Measurements from ENCODE around the gene GABRR1.
"Not testable (repeated sequence)": the region's sequence is repeated elsewhere in the genome, so short reads cannot be mapped to it uniquely, and the experiment has no call there.

GABRR1 gene

GRCh38 chr6:89217299-89217910 lies at the start of gene GABRR1:
Gene GABRR1, minus strand, starts transcription at chr6:89217358. Its CDS starts 36 bp downstream, at chr6:89217322.
- in situ Hi-C loops (cut with MboI; ENCODE audit: low pct_unique_long_range_greater_than_20kb, low sequenced_read_pairs) = no loop called here
- DNase-seq = peak; percentile 60

- in situ Hi-C loops (cut with MboI; ENCODE audit: low pct_unique_long_range_greater_than_20kb, low sequenced_read_pairs) = no loop called here
- DNase-seq = no peak
Measured at GRCh38 chr6:89264296-89264695, 47.1 kb upstream of the GABRR1 start.

- peak; percentile 83 for DNase-seq
- in situ Hi-C loops (cut with MboI; ENCODE audit: low pct_unique_long_range_greater_than_20kb, low sequenced_read_pairs) = no loop called here
Measured at GRCh38 chr6:89260832-89261231, 43.7 kb upstream of the GABRR1 start.

- peak; percentile 88 for DNase-seq
- in situ Hi-C loops (cut with MboI; ENCODE audit: low pct_unique_long_range_greater_than_20kb, low sequenced_read_pairs) = no loop called here
Measured at GRCh38 chr6:89260310-89260709, 43.2 kb upstream of the GABRR1 start.

GRCh38 chr6:89258912-89259311 lies 41.8 kb upstream of the GABRR1 start:
- DNase-seq = peak; percentile 21
- in situ Hi-C loops (cut with MboI; ENCODE audit: low pct_unique_long_range_greater_than_20kb, low sequenced_read_pairs) = no loop called here

- in situ Hi-C loops (cut with MboI; ENCODE audit: low pct_unique_long_range_greater_than_20kb, low sequenced_read_pairs) = no loop called here
- DNase-seq = no peak
Measured at GRCh38 chr6:89257781-89258180, 40.6 kb upstream of the GABRR1 start.

- DNase-seq = no peak
- in situ Hi-C loops (cut with MboI; ENCODE audit: low pct_unique_long_range_greater_than_20kb, low sequenced_read_pairs) = no loop called here
Measured at GRCh38 chr6:89257346-89257745, 40.2 kb upstream of the GABRR1 start.

GRCh38 chr6:89255417-89255816 lies 38.3 kb upstream of the GABRR1 start:
- DNase-seq = no peak
- in situ Hi-C loops (cut with MboI; ENCODE audit: low pct_unique_long_range_greater_than_20kb, low sequenced_read_pairs) = no loop called here

- in situ Hi-C loops (cut with MboI; ENCODE audit: low pct_unique_long_range_greater_than_20kb, low sequenced_read_pairs) = no loop called here
Measured at GRCh38 chr6:89254569-89254968, 37.4 kb upstream of the GABRR1 start.

GRCh38 chr6:89252907-89253306 lies 35.7 kb upstream of the GABRR1 start:
- DNase-seq = peak; percentile 69
- in situ Hi-C loops (cut with MboI; ENCODE audit: low pct_unique_long_range_greater_than_20kb, low sequenced_read_pairs) = no loop called here

More at GRCh38 chr6:89254569-89254968, 37.4 kb upstream of the GABRR1 start:
- peak; percentile 19 for DNase-seq

GRCh38 chr6:89251976-89252375 lies 34.8 kb upstream of the GABRR1 start:
- DNase-seq = no peak
- in situ Hi-C loops (cut with MboI; ENCODE audit: low pct_unique_long_range_greater_than_20kb, low sequenced_read_pairs) = no loop called here

GRCh38 chr6:89251170-89251569 lies 34.0 kb upstream of the GABRR1 start:
- in situ Hi-C loops (cut with MboI; ENCODE audit: low pct_unique_long_range_greater_than_20kb, low sequenced_read_pairs) = no loop called here
- DNase-seq = no peak

- in situ Hi-C loops (cut with MboI; ENCODE audit: low pct_unique_long_range_greater_than_20kb, low sequenced_read_pairs) = no loop called here
- DNase-seq = no peak
Measured at GRCh38 chr6:89250239-89250638, 33.1 kb upstream of the GABRR1 start.

- DNase-seq = no peak
- in situ Hi-C loops (cut with MboI; ENCODE audit: low pct_unique_long_range_greater_than_20kb, low sequenced_read_pairs) = no loop called here
Measured at GRCh38 chr6:89244241-89244985, 27.3 kb upstream of the GABRR1 start.

GRCh38 chr6:89243331-89243629 lies 26.1 kb upstream of the GABRR1 start:
- DNase-seq = no peak
- in situ Hi-C loops (cut with MboI; ENCODE audit: low pct_unique_long_range_greater_than_20kb, low sequenced_read_pairs) = no loop called here

GRCh38 chr6:89242574-89243330 lies 25.6 kb upstream of the GABRR1 start:
- peak; percentile 72 for DNase-seq
- in situ Hi-C loops (cut with MboI; ENCODE audit: low pct_unique_long_range_greater_than_20kb, low sequenced_read_pairs) = no loop called here

- in situ Hi-C loops (cut with MboI; ENCODE audit: low pct_unique_long_range_greater_than_20kb, low sequenced_read_pairs) = no loop called here
- DNase-seq = peak; percentile 95
Measured at GRCh38 chr6:89239338-89239737, 22.2 kb upstream of the GABRR1 start.

- in situ Hi-C loops (cut with MboI; ENCODE audit: low pct_unique_long_range_greater_than_20kb, low sequenced_read_pairs) = no loop called here
- no peak for DNase-seq
Measured at GRCh38 chr6:89237158-89237557, 20.0 kb upstream of the GABRR1 start.

GRCh38 chr6:89233605-89234004 lies 16.4 kb upstream of the GABRR1 start:
- in situ Hi-C loops (cut with MboI; ENCODE audit: low pct_unique_long_range_greater_than_20kb, low sequenced_read_pairs) = not testable (repeated sequence)
- DNase-seq = peak; percentile 63

- DNase-seq = no peak
- in situ Hi-C loops (cut with MboI; ENCODE audit: low pct_unique_long_range_greater_than_20kb, low sequenced_read_pairs) = no loop called here
Measured at GRCh38 chr6:89222712-89223039, 5.5 kb upstream of the GABRR1 start.

Measured in KBM-7 (cell line).